HG03095 (cell line): ENCODE results near the gene EPS8L3.

Source experiments
- ATAC-seq: cut with Tn5 transposase; IDR thresholded peaks from one replicate; pipeline ENCODE4 v1.9.1; 2021; ENCODE audit warnings: moderate library complexity; ENCODE audit not compliant: unreplicated experiment

Gene EPS8L3

GRCh38 chr1:109793486-109794318, 30.0 kb upstream of the EPS8L3 start:
- ATAC-seq, result no peak

- ATAC-seq, result no peak
These were observed 29.4 kb upstream of the EPS8L3 start for GRCh38 chr1:109793089-109793485.

- ATAC-seq, result no peak
These were observed 28.5 kb upstream of the EPS8L3 start for GRCh38 chr1:109792056-109792831.

- no peak for ATAC-seq
These were observed 27.8 kb upstream of the EPS8L3 start for GRCh38 chr1:109791495-109792043.

GRCh38 chr1:109790735-109791494, 27.2 kb upstream of the EPS8L3 start:
- ATAC-seq, result peak; percentile 68

- ATAC-seq, result no peak
These were observed 26.6 kb upstream of the EPS8L3 start for GRCh38 chr1:109790329-109790728.

- no peak for ATAC-seq
These were observed 25.9 kb upstream of the EPS8L3 start for GRCh38 chr1:109789551-109790180.

- ATAC-seq, result no peak
These were observed 25.2 kb upstream of the EPS8L3 start for GRCh38 chr1:109788695-109789521.

GRCh38 chr1:109787845-109788601, 24.3 kb upstream of the EPS8L3 start:
- ATAC-seq, result no peak

GRCh38 chr1:109787211-109787844, 23.6 kb upstream of the EPS8L3 start:
- no peak for ATAC-seq

GRCh38 chr1:109786531-109787021, 22.9 kb upstream of the EPS8L3 start:
- ATAC-seq, result no peak

- ATAC-seq, result no peak
These were observed 22.4 kb upstream of the EPS8L3 start for GRCh38 chr1:109786112-109786480.

GRCh38 chr1:109785446-109786111, 21.9 kb upstream of the EPS8L3 start:
- no peak for ATAC-seq

- ATAC-seq, result no peak
These were observed 21.0 kb upstream of the EPS8L3 start for GRCh38 chr1:109784551-109785252.

GRCh38 chr1:109783436-109783835, 19.7 kb upstream of the EPS8L3 start:
- ATAC-seq, result no peak

GRCh38 chr1:109782927-109783326, 19.2 kb upstream of the EPS8L3 start:
- ATAC-seq, result no peak

- ATAC-seq, result no peak
These were observed 18.8 kb upstream of the EPS8L3 start for GRCh38 chr1:109782514-109782913.
